ENCODE data around the gene SBK1.
"Not testable (repeated sequence)": the region's sequence is repeated elsewhere in the genome, so short reads cannot be mapped to it uniquely, and the experiment has no call there.

Gene SBK1

GRCh38 chr16:28324235-28324886 is 32.0 kb downstream of the SBK1 start:
- Mint-ChIP-seq H3K4me3 (no peak overlapping the region), H3K36me3 (ENCODE audit: low read depth) (peaks cover 7% of the 10 kb centered on the region), H3K27ac (no peak overlapping the region), H3K9me3 (no peaks in the 10 kb centered on the region), H3K27me3 (ENCODE audit: low read depth) (no peaks in the 10 kb centered on the region), H3K4me1 (no peaks in the 10 kb centered on the region)
- TF ChIP-seq CTCF (IDR thresholded peaks at IDR 0.05; ENCODE audit: unreplicated experiment in 3 of 3): no peak

- Mint-ChIP-seq H3K27ac (no peak overlapping the region), H3K4me1 (no peaks in the 10 kb centered on the region), H3K27me3 (ENCODE audit: low read depth) (no peaks in the 10 kb centered on the region), H3K36me3 (ENCODE audit: low read depth) (peaks cover 4% of the 10 kb centered on the region), H3K4me3 (no peak overlapping the region), H3K9me3 (no peaks in the 10 kb centered on the region)
- TF ChIP-seq CTCF (IDR thresholded peaks at IDR 0.05; ENCODE audit: unreplicated experiment in 3 of 3): no peak
These were observed 32.6 kb downstream of the SBK1 start for GRCh38 chr16:28324887-28325279.

GRCh38 chr16:28326881-28327610 is 34.7 kb downstream of the SBK1 start:
- peak; percentile 54 to 66 (median 57) for TF ChIP-seq CTCF (IDR thresholded peaks at IDR 0.05; ENCODE audit: unreplicated experiment in 3 of 3)
- Mint-ChIP-seq H3K9me3 (no peaks in the 10 kb centered on the region), H3K4me3 (no peak overlapping the region), H3K27ac (no peak overlapping the region), H3K36me3 (ENCODE audit: low read depth) (peaks cover 4% of the 10 kb centered on the region), H3K27me3 (ENCODE audit: low read depth) (no peaks in the 10 kb centered on the region), H3K4me1 (no peaks in the 10 kb centered on the region)

DNA sequence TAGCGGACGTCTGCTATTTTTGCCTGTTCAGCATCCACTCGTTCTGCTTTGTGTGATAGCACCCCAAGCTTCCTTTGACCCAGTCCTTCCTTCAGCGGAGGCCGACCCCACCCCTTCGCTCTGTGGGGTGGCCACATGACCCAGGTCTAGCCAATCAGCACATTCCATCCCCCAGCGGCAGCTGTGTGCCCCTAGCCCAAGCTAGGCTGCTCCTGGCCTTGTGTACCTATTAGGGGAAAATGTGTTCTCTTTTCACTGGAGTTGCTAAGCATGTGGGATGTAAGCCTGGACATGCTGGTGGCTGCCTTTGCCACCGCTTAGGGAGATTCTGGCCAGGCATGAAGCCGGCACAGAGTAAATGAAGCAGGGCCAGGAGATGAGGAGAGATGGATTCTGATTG is 37.9 kb downstream of the SBK1 start:
- not testable (repeated sequence) for H3K27ac Mint-ChIP-seq; H3K9me3 Mint-ChIP-seq; H3K27me3 Mint-ChIP-seq (ENCODE audit: low read depth); H3K36me3 Mint-ChIP-seq (ENCODE audit: low read depth); H3K4me3 Mint-ChIP-seq; H3K4me1 Mint-ChIP-seq

DNA sequence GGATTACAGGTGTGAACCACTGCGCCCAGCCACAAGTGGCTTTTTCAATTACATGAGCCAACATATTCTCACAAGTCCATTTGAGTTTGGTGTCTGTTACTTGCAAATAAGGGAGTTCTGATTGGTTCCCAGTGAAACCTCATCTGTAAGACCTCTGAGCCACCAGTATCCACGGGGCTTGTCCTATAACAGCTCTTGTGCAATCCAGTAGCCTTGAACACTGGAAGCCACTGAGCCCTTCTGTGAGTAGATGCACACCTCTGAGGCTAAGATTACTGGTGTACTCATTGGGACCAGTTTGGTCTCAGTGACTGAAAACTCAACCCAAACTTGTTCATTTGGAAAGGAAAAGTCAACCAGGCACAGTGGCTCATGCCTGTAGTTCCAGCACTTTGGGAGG is 38.7 kb downstream of the SBK1 start:
- H3K4me1 Mint-ChIP-seq; H3K9me3 Mint-ChIP-seq; H3K4me3 Mint-ChIP-seq; H3K27ac Mint-ChIP-seq; H3K36me3 Mint-ChIP-seq (ENCODE audit: low read depth); H3K27me3 Mint-ChIP-seq (ENCODE audit: low read depth): not testable (repeated sequence)

DNA sequence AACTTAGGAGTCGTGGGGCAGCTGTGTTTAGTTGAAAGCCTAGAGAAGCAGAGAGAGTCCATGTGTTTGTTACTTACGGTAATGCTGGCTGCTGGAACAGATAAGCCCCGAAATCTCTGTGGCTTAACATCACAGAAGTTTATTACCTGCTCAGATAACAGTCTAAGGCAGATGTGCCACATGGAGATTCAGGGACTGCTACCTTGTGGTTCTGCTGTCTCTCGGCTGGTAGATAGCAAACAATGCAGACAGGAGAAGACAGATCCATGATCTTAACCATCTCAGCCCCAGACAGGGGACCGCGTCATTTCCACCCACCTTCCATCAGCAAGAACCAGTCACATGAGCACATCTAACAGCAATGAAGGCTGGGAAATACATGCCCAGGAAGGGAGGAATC is 40.3 kb downstream of the SBK1 start:
- not testable (repeated sequence) for H3K4me3 Mint-ChIP-seq; H3K4me1 Mint-ChIP-seq; H3K27me3 Mint-ChIP-seq (ENCODE audit: low read depth); H3K9me3 Mint-ChIP-seq; H3K27ac Mint-ChIP-seq; H3K36me3 Mint-ChIP-seq (ENCODE audit: low read depth)

DNA sequence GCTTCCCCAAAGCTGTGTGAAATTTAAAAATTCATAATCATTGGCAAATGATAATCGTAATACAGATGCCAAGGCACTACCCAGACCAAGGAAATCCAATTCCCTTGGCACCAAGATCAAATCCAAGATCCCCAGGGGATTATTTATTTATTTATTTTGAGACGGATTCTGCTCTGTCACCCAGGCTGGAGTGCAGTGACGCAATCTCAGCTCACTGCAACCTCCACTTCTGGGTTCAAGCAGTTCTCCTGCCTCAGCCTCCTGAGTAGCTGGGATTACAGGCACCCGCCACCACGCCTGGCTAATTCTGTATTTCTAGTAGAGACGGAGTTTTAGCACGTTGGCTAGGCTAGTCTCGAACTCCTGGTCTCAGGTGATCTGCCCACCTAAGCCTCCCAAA is 43.4 kb downstream of the SBK1 start:
- H3K9me3 Mint-ChIP-seq; H3K4me1 Mint-ChIP-seq; H3K27ac Mint-ChIP-seq; H3K4me3 Mint-ChIP-seq; H3K27me3 Mint-ChIP-seq (ENCODE audit: low read depth); H3K36me3 Mint-ChIP-seq (ENCODE audit: low read depth): not testable (repeated sequence)

DNA sequence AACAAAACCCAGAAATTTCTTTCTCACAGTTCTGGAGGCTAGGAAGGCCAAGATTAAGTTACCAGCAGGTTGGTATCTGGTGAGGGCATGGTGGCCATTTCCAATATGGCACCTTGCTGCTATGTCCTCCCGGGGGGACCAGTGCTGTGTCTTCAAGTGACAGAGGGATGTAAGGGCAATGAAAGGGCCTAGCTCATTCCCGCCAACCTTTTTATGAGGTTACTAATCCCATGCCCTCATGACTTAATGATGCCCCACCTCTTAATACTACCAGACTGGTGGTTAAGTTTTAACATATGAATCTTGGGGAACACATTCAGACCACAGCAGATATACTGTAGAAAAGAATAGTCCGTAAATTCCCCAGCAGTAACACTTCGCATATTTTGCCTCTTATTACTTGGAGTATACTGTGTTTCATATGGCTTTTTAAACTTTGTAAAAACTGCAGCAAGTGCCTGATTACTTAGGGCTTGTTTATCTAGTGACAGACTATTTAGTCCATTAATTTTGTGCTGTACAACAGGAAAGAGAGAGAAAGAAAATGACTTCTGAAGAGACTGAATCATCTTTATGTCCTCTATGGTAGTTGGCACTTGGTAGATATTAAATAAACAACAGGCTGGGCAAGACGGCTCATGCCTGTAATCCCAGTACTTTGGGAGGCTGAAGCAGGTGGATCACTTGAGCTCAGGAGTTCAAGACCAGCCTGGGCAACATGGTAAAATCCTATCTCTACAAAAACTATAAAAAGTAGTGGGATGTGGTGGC is 44.8 kb downstream of the SBK1 start:
- not testable (repeated sequence) for H3K4me1 Mint-ChIP-seq; H3K9me3 Mint-ChIP-seq; H3K27me3 Mint-ChIP-seq (ENCODE audit: low read depth); H3K36me3 Mint-ChIP-seq (ENCODE audit: low read depth); H3K27ac Mint-ChIP-seq; H3K4me3 Mint-ChIP-seq

- H3K9me3 Mint-ChIP-seq; H3K27ac Mint-ChIP-seq; H3K27me3 Mint-ChIP-seq (ENCODE audit: low read depth); H3K36me3 Mint-ChIP-seq (ENCODE audit: low read depth); H3K4me3 Mint-ChIP-seq; H3K4me1 Mint-ChIP-seq: not testable (repeated sequence)
These were observed 45.9 kb downstream of the SBK1 start for GRCh38 chr16:28338230-28338629.

- H3K4me1 Mint-ChIP-seq; H3K36me3 Mint-ChIP-seq (ENCODE audit: low read depth); H3K9me3 Mint-ChIP-seq; H3K4me3 Mint-ChIP-seq; H3K27me3 Mint-ChIP-seq (ENCODE audit: low read depth); H3K27ac Mint-ChIP-seq: not testable (repeated sequence)
These were observed 70.3 kb downstream of the SBK1 start for GRCh38 chr16:28362600-28362999.

- H3K4me3 Mint-ChIP-seq; H3K9me3 Mint-ChIP-seq; H3K27me3 Mint-ChIP-seq (ENCODE audit: low read depth); H3K4me1 Mint-ChIP-seq; H3K27ac Mint-ChIP-seq; H3K36me3 Mint-ChIP-seq (ENCODE audit: low read depth): not testable (repeated sequence)
These were observed 71.1 kb downstream of the SBK1 start, which contains the start of gene NPIPB6 for GRCh38 chr16:28363408-28363807. NPIPB6 (minus strand) TSS chr16:28363508; CDS start chr16:28362822, 686 bp downstream.

Measured in nephron (organoid).